HepG2 (cell line): ENCODE measurements around the gene CD164L2. TPM values are rescaled to one million over a fixed set of nuclear protein-coding genes. Genes with fewer than 3 reads are reported as not detected.
A peak's percentile ranks its signal among the peaks of the same experiment; 100 is the strongest.

Experiments used
- BHLHE40 ChIP-seq: IDR thresholded peaks from 2 replicates; pipeline ENCODE4 v1.6.1; 2011; ENCODE audit warnings: low read length, improper control_type of control experiment
- ETS1 ChIP-seq: sonication (generic); formaldehyde crosslinking; IDR thresholded peaks from 2 replicates; pipeline ENCODE4 v1.4.0; 2020; ENCODE audit warnings: missing genetic modification reagents
- FOSL2 ChIP-seq: sonication (generic); formaldehyde crosslinking; IDR thresholded peaks from 2 replicates; pipeline ENCODE4 v1.4.0; 2020; ENCODE audit warnings: missing genetic modification reagents
- FOXJ3 ChIP-seq: sonication (generic); formaldehyde crosslinking; IDR thresholded peaks from 2 replicates; pipeline ENCODE4 v1.4.0; 2020; ENCODE audit warnings: missing genetic modification reagents, mild to moderate bottlenecking, borderline replicate concordance
- FOXO4 ChIP-seq: sonication (generic); formaldehyde crosslinking; conservative IDR thresholded peaks from 2 replicates; pipeline ENCODE4 v1.8.1; 2023; ENCODE audit warnings: missing genetic modification reagents
- GABPA ChIP-seq, 2 experiments: IDR thresholded peaks; 2 replicates each; pipeline ENCODE4 v1.6.1; 2011 to 2016; ENCODE audit warnings: low read depth in 2 of 2, low read length in 1 of 2, missing biosample characterization in 1 of 2, missing genetic modification characterization in 1 of 2
- HOXA5 ChIP-seq: sonication (generic); formaldehyde crosslinking; IDR thresholded peaks from 2 replicates; pipeline ENCODE4 v1.4.0; 2020; ENCODE audit warnings: missing genetic modification reagents
- HOXD1 ChIP-seq: sonication (generic); formaldehyde crosslinking; IDR thresholded peaks from 2 replicates; pipeline ENCODE4 v1.5.0; 2020; ENCODE audit warnings: missing genetic modification reagents
- MAFF ChIP-seq: IDR thresholded peaks from 2 replicates; pipeline ENCODE4 v1.6.1; 2011; ENCODE audit warnings: low read depth, low read length, improper control_type of control experiment
- MTF1 ChIP-seq: sonication (generic); formaldehyde crosslinking; IDR thresholded peaks from 2 replicates; pipeline ENCODE4 v1.5.0; 2020; ENCODE audit warnings: missing genetic modification reagents
- PLRG1 ChIP-seq: fragments of 450-650 bp; conservative IDR thresholded peaks from 2 replicates; pipeline ENCODE4 v1.6.1; 2016
- RFX1 ChIP-seq: fragments of 450-650 bp; IDR thresholded peaks from 2 replicates; pipeline ENCODE4 v1.6.1; 2017
- SOX6 ChIP-seq, 2 experiments: fragments of 450-650 bp in 1 of 2; sonication (generic) in 1 of 2; formaldehyde crosslinking in 1 of 2; IDR thresholded peaks; 2 replicates each; pipeline versions ENCODE4 v1.4.0 to v1.6.1; 2017 to 2020; ENCODE audit warnings: antibody characterized with exemption in 1 of 2, mild to moderate bottlenecking in 1 of 2, missing genetic modification reagents in 1 of 2
- SP5 ChIP-seq: IDR thresholded peaks from 2 replicates; pipeline ENCODE4 v1.6.1; 2016; ENCODE audit warnings: low read depth, borderline replicate concordance
- SSRP1 ChIP-seq: IDR thresholded peaks from 2 replicates; pipeline ENCODE4 v1.6.1; 2016; ENCODE audit warnings: control low read depth
- TBL1XR1 ChIP-seq: fragments of 150-350 bp; IDR thresholded peaks from 2 replicates; pipeline ENCODE4 v1.6.1; 2014; ENCODE audit warnings: borderline replicate concordance, low read length; ENCODE audit not compliant: partially characterized antibody
- U2AF1 ChIP-seq: fragments of 200-400 bp; formaldehyde crosslinking; optimal IDR thresholded peaks from 2 replicates; pipeline ENCODE3; 2017; ENCODE audit warnings: mild to moderate bottlenecking, low read depth, low read length
- ZBTB49 ChIP-seq: sonication (generic); formaldehyde crosslinking; IDR thresholded peaks from 2 replicates; pipeline ENCODE4 v1.4.0; 2020; ENCODE audit warnings: missing genetic modification reagents, borderline replicate concordance
- ZFX ChIP-seq: sonication (generic); formaldehyde crosslinking; IDR thresholded peaks from 2 replicates; pipeline ENCODE4 v1.4.0; 2020; ENCODE audit warnings: mild to moderate bottlenecking, low read depth, missing genetic modification reagents, moderate library complexity
- ZNF260 ChIP-seq: sonication (generic); formaldehyde crosslinking; IDR thresholded peaks from 2 replicates; pipeline ENCODE4 v1.4.0; 2020; ENCODE audit warnings: missing genetic modification reagents, low read depth, mild to moderate bottlenecking, borderline replicate concordance
- ZNF3 ChIP-seq: IDR thresholded peaks from 2 replicates; pipeline ENCODE4 v1.7.0; 2017; ENCODE audit warnings: inconsistent platforms
- ZNF33B ChIP-seq: sonication (generic); formaldehyde crosslinking; IDR thresholded peaks from 2 replicates; pipeline ENCODE4 v1.5.1; 2020; ENCODE audit warnings: mild to moderate bottlenecking, missing genetic modification reagents
- ZNF501 ChIP-seq: sonication (generic); formaldehyde crosslinking; IDR thresholded peaks from 2 replicates; pipeline ENCODE4 v1.5.1; 2020; ENCODE audit warnings: mild to moderate bottlenecking, moderate library complexity, missing genetic modification reagents
- ZNF547 ChIP-seq: sonication (generic); formaldehyde crosslinking; IDR thresholded peaks from 2 replicates; pipeline ENCODE4 v1.5.1; 2020; ENCODE audit warnings: mild to moderate bottlenecking, missing genetic modification reagents
- ZNF619 ChIP-seq: sonication (generic); formaldehyde crosslinking; IDR thresholded peaks from 2 replicates; pipeline ENCODE4 v1.4.0; 2020; ENCODE audit warnings: mild to moderate bottlenecking, missing genetic modification reagents
- ZNF670 ChIP-seq: sonication (generic); formaldehyde crosslinking; IDR thresholded peaks from 2 replicates; pipeline ENCODE4 v1.8.0; 2022; ENCODE audit warnings: mild to moderate bottlenecking, missing genetic modification reagents, borderline replicate concordance
- ZNF678 ChIP-seq: sonication (generic); formaldehyde crosslinking; IDR thresholded peaks from 2 replicates; pipeline ENCODE4 v1.4.0; 2020; ENCODE audit warnings: mild to moderate bottlenecking, missing genetic modification reagents
- ZNF720 ChIP-seq: sonication (generic); formaldehyde crosslinking; IDR thresholded peaks from 2 replicates; pipeline ENCODE4 v1.4.0; 2020; ENCODE audit warnings: missing genetic modification reagents
- polyA plus RNA-seq, 8 experiments: library from polyadenylated mRNA; depleted of rRNA in 3 of 8; stranded (reverse) in 7 of 8; unstranded in 1 of 8; fragments of >200 nt; fragmentation: Illumina TruSeq in 4 of 8; extraction: Trizol in 4 of 8; gene quantifications; 2 replicates each; pipeline versions ENCODE4 v1.2.1 to v1.2.3, GENCODE V29; 2011 to 2016; ENCODE audit warnings: low read depth in 4 of 8, missing spikeins in 1 of 8, mixed read lengths in 1 of 8; ENCODE audit not compliant: insufficient read depth in 1 of 8
- total RNA-seq, 5 experiments: library from RNA; depleted of rRNA; stranded (reverse); fragments of >200 nt; fragmentation: Illumina TruSeq; extraction: Trizol; gene quantifications; 2 replicates each; pipeline ENCODE4 v1.2.3, GENCODE V29; 2016; ENCODE audit warnings: low read depth in 1 of 5

Gene CD164L2
- total and polyA plus RNA-seq, 2 of the 13 experiments (the other 11 are each of a cell fraction or from before 2014, with no cell fraction given): not detected

DNA sequence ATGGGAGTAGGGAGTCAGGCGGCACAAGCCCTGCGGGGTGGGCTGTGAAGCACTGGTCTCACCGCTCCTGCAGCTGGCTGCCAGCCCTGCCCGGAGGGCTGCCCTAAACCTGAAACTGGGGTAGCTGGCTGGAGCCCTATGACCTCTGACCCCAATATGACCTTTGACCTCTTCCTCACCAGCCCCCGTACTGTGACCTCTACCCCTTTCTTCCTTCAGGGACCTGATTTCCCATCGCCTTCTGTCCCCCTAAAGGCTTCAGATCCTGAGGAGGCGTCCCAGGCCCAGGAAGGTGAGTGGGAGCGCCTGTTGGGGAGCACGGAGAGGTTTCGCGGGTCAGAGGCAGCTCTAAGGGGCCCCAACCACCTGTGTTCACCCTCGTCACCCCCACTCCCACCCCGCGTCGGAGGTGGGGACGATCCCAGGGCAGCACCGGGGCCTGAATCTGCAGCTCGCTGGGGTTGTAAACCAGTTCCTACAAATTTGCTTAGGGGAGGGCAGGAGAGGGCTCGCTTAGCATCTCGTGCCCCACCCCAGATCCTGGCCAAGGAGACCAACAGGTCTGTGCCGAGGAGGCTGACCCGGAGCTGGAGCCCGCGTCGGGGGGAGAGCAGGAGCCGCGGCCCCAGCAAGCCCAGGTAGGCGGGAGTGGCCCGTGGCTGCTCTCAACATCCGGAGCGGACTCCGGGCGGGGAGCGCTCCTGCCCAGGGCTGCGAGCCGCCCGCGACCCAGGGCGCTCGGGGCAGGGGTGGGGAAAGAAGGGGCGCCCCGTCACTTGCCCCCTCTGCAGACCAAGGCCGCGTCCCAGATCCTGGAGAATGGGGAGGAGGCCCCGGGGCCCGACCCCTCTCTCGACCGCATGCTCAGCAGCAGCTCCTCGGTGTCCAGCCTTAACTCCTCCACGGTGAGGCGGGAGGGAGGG lies 34.0 kb downstream of the CD164L2 start (continued):
- TF ChIP-seq PLRG1: no peak
- TF ChIP-seq FOSL2 (CRISPR knock-in tag): no peak
- no peak for TF ChIP-seq U2AF1
- TF ChIP-seq BHLHE40: no peak
- no peak for TF ChIP-seq FOXO4 (CRISPR knock-in tag)
- TF ChIP-seq ZNF720 (CRISPR knock-in tag): no peak
- no peak for TF ChIP-seq RFX1
- no peak for TF ChIP-seq HOXD1
- TF ChIP-seq ZNF33B (CRISPR knock-in tag): no peak
- no peak for TF ChIP-seq ETS1 (CRISPR knock-in tag)
- TF ChIP-seq ZNF678 (CRISPR knock-in tag): no peak
- TF ChIP-seq ZNF501: 0 out of 2 replicates have a peak, but pooled peaks have one; percentile 32
- TF ChIP-seq HOXA5 (CRISPR knock-in tag): no peak
- no peak for TF ChIP-seq MAFF
- no peak for TF ChIP-seq MTF1 (CRISPR knock-in tag)
- no peak for TF ChIP-seq GABPA (IDR thresholded peaks at IDR 0.05; ENCODE audit: low read depth, low read length)
- no peak for TF ChIP-seq GABPA (CRISPR knock-in tag; IDR thresholded peaks at IDR 0.05; ENCODE audit: low read depth)
- TF ChIP-seq ZNF670 (CRISPR knock-in tag): no peak
- no peak for TF ChIP-seq SSRP1
- no peak for TF ChIP-seq TBL1XR1
- no peak for TF ChIP-seq ZNF547 (CRISPR knock-in tag)
- no peak for TF ChIP-seq ZNF619 (CRISPR knock-in tag)
- no peak for TF ChIP-seq SOX6 (IDR thresholded peaks at IDR 0.05)
- TF ChIP-seq SOX6 (CRISPR knock-in tag; IDR thresholded peaks at IDR 0.05): 0 out of 2 replicates have a peak, but pooled peaks have one; percentile 16
- TF ChIP-seq ZBTB49 (CRISPR knock-in tag): no peak
- no peak for TF ChIP-seq FOXJ3 (CRISPR knock-in tag)
- no peak for TF ChIP-seq ZNF3 (CRISPR knock-in tag)
- 0 out of 2 replicates have a peak, but pooled peaks have one; percentile 18 for TF ChIP-seq SP5 (CRISPR knock-in tag)
- peak; percentile 45; the same call in 1 of the 2 replicates for TF ChIP-seq ZFX (CRISPR knock-in tag)
- no peak for TF ChIP-seq ZNF260 (CRISPR knock-in tag)
